GM23338 (cell line): ENCODE data around the gene CRYBG2. TPM values are rescaled to one million over a fixed set of nuclear protein-coding genes. Genes with fewer than 3 reads are reported as not detected.
"Not testable (repeated sequence)": the region's sequence is repeated elsewhere in the genome, so short reads cannot be mapped to it uniquely, and the experiment has no call there.

ENCODE experiments used
- ATAC-seq: fragments of 200-7000 bp; cut with Tn5 transposase; 3 replicates; pipeline ENCODE4 v1.9.1; 2020
- DNase-seq: peaks from one replicate; pipeline ENCODE4 v3.0.0-alpha.2; 2015; ENCODE audit warnings: low spot score
- H2AFZ ChIP-seq: fragments of 200-600 bp; sonication (generic); 2 replicates; pipeline ENCODE4 v1.8.0; 2016; ENCODE audit warnings: antibody characterized with exemption, mild to moderate bottlenecking, moderate library complexity
- H3F3A ChIP-seq: fragments of 200-600 bp; sonication (generic); replicated peaks from 2 replicates; pipeline ENCODE4 v1.8.0; 2017; ENCODE audit warnings: antibody characterized with exemption, mixed run types, low read depth
- H3K27ac ChIP-seq: fragments of 200-600 bp; sonication (generic); 2 replicates; pipeline ENCODE4 v1.6.1; 2016; ENCODE audit warnings: low read depth
- H3K27me3 ChIP-seq: fragments of 200-600 bp; sonication (generic); 2 replicates; pipeline ENCODE4 v1.8.0; 2016; ENCODE audit warnings: mild to moderate bottlenecking, mixed run types, moderate library complexity; ENCODE audit not compliant: insufficient read depth
- H3K36me3 ChIP-seq: fragments of 200-600 bp; sonication (generic); 2 replicates; pipeline ENCODE4 v1.8.0; 2016; ENCODE audit warnings: mild to moderate bottlenecking; ENCODE audit not compliant: insufficient read depth
- H3K4me1 ChIP-seq: fragments of 200-600 bp; sonication (generic); 2 replicates; pipeline ENCODE4 v1.8.0; 2016; ENCODE audit warnings: mild to moderate bottlenecking, moderate library complexity; ENCODE audit not compliant: insufficient read depth
- H3K4me2 ChIP-seq: fragments of 200-600 bp; sonication (generic); 2 replicates; pipeline ENCODE4 v1.7.1; 2017; ENCODE audit warnings: mixed run types
- H3K4me3 ChIP-seq: fragments of 200-600 bp; sonication (generic); 2 replicates; pipeline ENCODE4 v1.6.1; 2016; ENCODE audit warnings: mixed run types
- H3K79me2 ChIP-seq: fragments of 200-600 bp; sonication (generic); replicated peaks from 2 replicates; pipeline ENCODE4 v1.8.0; 2017; ENCODE audit warnings: mild to moderate bottlenecking; ENCODE audit not compliant: insufficient read depth
- H3K9me2 ChIP-seq: fragments of 200-600 bp; sonication (generic); 2 replicates; pipeline ENCODE4 v1.8.0; 2017; ENCODE audit not compliant: insufficient read depth
- H4K20me1 ChIP-seq: fragments of 200-600 bp; sonication (generic); replicated peaks from 2 replicates; pipeline ENCODE4 v1.8.0; 2017; ENCODE audit warnings: mild to moderate bottlenecking; ENCODE audit not compliant: insufficient read depth
- H3K27ac Mint-ChIP-seq: 2 replicates; pipeline ENCODE4 v1.8.0; 2020; ENCODE audit warnings: inconsistent platforms, mild to moderate bottlenecking, moderate library complexity, mixed read lengths
- H3K27me3 Mint-ChIP-seq: 3 replicates; pipeline ENCODE4 v1.8.0; 2022; ENCODE audit warnings: low read depth, mild to moderate bottlenecking, moderate library complexity, mixed read lengths, inconsistent platforms; ENCODE audit not compliant: insufficient read depth, poor library complexity
- H3K36me3 Mint-ChIP-seq: 3 replicates; pipeline ENCODE4 v1.8.0; 2021; ENCODE audit warnings: low read depth, mild to moderate bottlenecking, inconsistent platforms, moderate library complexity, mixed read lengths
- H3K4me1 Mint-ChIP-seq: 3 replicates; pipeline ENCODE4 v1.8.0; 2020; ENCODE audit warnings: mild to moderate bottlenecking, inconsistent platforms, mixed read lengths
- H3K4me3 Mint-ChIP-seq: 3 replicates; pipeline ENCODE4 v1.8.0; 2021; ENCODE audit warnings: moderate library complexity, mild to moderate bottlenecking, inconsistent platforms, mixed read lengths
- H3K9me3 Mint-ChIP-seq: 3 replicates; pipeline ENCODE4 v1.8.0; 2020; ENCODE audit warnings: moderate library complexity, mild to moderate bottlenecking, inconsistent platforms, mixed read lengths
- CREB1 ChIP-seq: fragments of 250-450 bp; sonication (Bioruptor Pico); IDR thresholded peaks from 2 replicates; pipeline ENCODE4 v1.5.0; 2020; ENCODE audit warnings: low read depth, mild to moderate bottlenecking, moderate library complexity
- CTCF ChIP-seq, 2 experiments: fragments of 200-600 bp in 1 of 2; sonication (generic) in 1 of 2; conservative IDR thresholded peaks; 2 replicates each; pipeline versions ENCODE4 v1.5.1 to v1.6.1; 2016 to 2017; ENCODE audit warnings: antibody characterized with exemption in 2 of 2, low read depth in 2 of 2, mild to moderate bottlenecking in 2 of 2, moderate library complexity in 1 of 2
- EZH2 ChIP-seq: fragments of 200-600 bp; sonication (generic); IDR thresholded peaks from one replicate; pipeline ENCODE4 v1.8.0; 2017; ENCODE audit warnings: antibody characterized with exemption, mild to moderate bottlenecking, low read depth; ENCODE audit not compliant: unreplicated experiment
- JUNB ChIP-seq: IDR thresholded peaks from one replicate; pipeline ENCODE4 v1.6.1; 2016; ENCODE audit warnings: antibody characterized with exemption; ENCODE audit not compliant: unreplicated experiment
- NANOG ChIP-seq: IDR thresholded peaks from 2 replicates; pipeline ENCODE4 v1.6.1; 2016; ENCODE audit warnings: antibody characterized with exemption, borderline replicate concordance
- POLR2AphosphoS5 ChIP-seq: IDR thresholded peaks from 2 replicates; pipeline ENCODE4 v1.6.1; 2016; ENCODE audit warnings: antibody characterized with exemption, low read depth
- ZNF331 ChIP-seq: fragments of 250-450 bp; sonication (Bioruptor Pico); IDR thresholded peaks from 2 replicates; pipeline ENCODE4 v1.5.0; 2020; ENCODE audit warnings: low read depth, mild to moderate bottlenecking, moderate library complexity
- ZNF462 ChIP-seq: fragments of 250-450 bp; sonication (Bioruptor Pico); IDR thresholded peaks from 2 replicates; pipeline ENCODE4 v1.5.0; 2020; ENCODE audit warnings: mild to moderate bottlenecking, moderate library complexity
- polyA plus RNA-seq: library from polyadenylated mRNA; unstranded; fragments of >200 nt; fragmentation: Nextera tagmentation; extraction: Ambion mirVana; gene quantifications from 2 replicates; pipeline ENCODE4 v1.2.1, GENCODE V29; 2016
- total RNA-seq: library from RNA; depleted of rRNA; stranded (reverse); fragments of >200 nt; shearing (Covaris generic); gene quantifications from 2 replicates; pipeline ENCODE4 v1.2.3, GENCODE V29; 2014

Gene CRYBG2
- total and polyA plus RNA-seq, 2 experiments from 2014 or later, result 17.6 to 18.4 TPM

- TF ChIP-seq ZNF462 (CRISPR knock-in tag), result no peak
- TF ChIP-seq POLR2AphosphoS5, result no peak
- TF ChIP-seq EZH2, result no peak
- TF ChIP-seq JUNB, result no peak
- TF ChIP-seq NANOG, result no peak
- TF ChIP-seq CREB1 (CRISPR knock-in tag), result no peak
- no peak for TF ChIP-seq CTCF (conservative IDR thresholded peaks at IDR 0.05; ENCODE audit: low read depth in 2 of 2)
- TF ChIP-seq ZNF331 (CRISPR knock-in tag), result no peak
These were observed 23.7 kb downstream of the CRYBG2 start (continued) for GRCh38 chr1:26330276-26330675.

GRCh38 chr1:26329380-26329779, 24.6 kb downstream of the CRYBG2 start:
- not testable (repeated sequence) for H3K27me3 Mint-ChIP-seq, H3K79me2 ChIP-seq, H3K9me2 ChIP-seq, H3K4me3 Mint-ChIP-seq, H3K36me3 ChIP-seq, H3K9me3 Mint-ChIP-seq, H3K4me2 ChIP-seq, H2AFZ ChIP-seq, H3K4me1 Mint-ChIP-seq, H3K4me3 ChIP-seq, DNase-seq, ATAC-seq, H3F3A ChIP-seq, H3K27ac ChIP-seq, H3K4me1 ChIP-seq, H3K27me3 ChIP-seq, H3K27ac Mint-ChIP-seq, H4K20me1 ChIP-seq
- H3K36me3 Mint-ChIP-seq, result peaks cover 23% of the 10 kb centered on the region; the same call in 2 of the 3 replicates
